ENCODE measurements around the gene MESD.

- TF ChIP-seq CTCF (IDR thresholded peaks at IDR 0.05) (no peak), POLR2A (IDR thresholded peaks at IDR 0.05) (no peak)
These were observed 48.5 kb upstream of the MESD start for GRCh38 chr15:81037952-81038743.

Measured in right lobe of liver (tissue), 4 donors.